ENCODE data around the gene KDM7A. TPM values are rescaled to one million over a fixed set of nuclear protein-coding genes. Genes with fewer than 3 reads are reported as not detected.

The KDM7A gene
- polyA plus RNA-seq, 1 donor from 2014 or later = 8.2 TPM

DNA sequence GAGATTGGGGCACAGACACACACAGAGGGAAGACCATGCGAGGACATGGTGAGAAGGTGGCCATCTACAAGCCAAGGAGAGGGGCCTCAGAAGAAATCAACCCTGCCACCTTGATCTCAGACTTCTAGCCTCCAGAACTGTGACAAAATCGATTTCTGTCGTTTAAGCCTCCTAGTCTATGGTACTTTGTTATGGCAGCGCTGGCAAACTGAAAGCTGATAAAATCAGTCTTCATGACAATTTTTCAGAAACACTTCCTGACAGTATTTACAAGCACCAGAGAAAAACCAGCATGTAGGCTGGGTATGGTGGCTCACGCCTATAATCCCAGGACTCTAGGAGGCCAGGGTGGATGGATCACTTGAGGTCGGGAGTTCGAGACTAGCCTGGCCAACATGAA is 118.3 kb downstream of the KDM7A start:
- H4K20me1 ChIP-seq (ENCODE audit: insufficient read depth) = no peaks in the 10 kb centered on the region
- no peak overlapping the region for H3K4me2 ChIP-seq (ENCODE audit: low read length)
- H3K79me2 ChIP-seq (replicated peaks; ENCODE audit: insufficient read depth, low read length) = no peaks in the 10 kb centered on the region
- H3K4me3 ChIP-seq (ENCODE audit: low read length) = no peak overlapping the region
- no peaks in the 10 kb centered on the region for H3K36me3 ChIP-seq (ENCODE audit: insufficient read depth, low read length)
- no peaks in the 10 kb centered on the region for H3K9me2 ChIP-seq (ENCODE audit: insufficient read depth, low read length)
- H3K27ac ChIP-seq (ENCODE audit: low read length) = no peak overlapping the region
- peaks cover 39% of the 10 kb centered on the region for H3K27me3 ChIP-seq (ENCODE audit: insufficient read depth, low read depth, low read length)
- H3K9ac ChIP-seq (ENCODE audit: low read length) = no peak overlapping the region
- H3K9me3 ChIP-seq (ENCODE audit: low read length) = peaks cover 4% of the 10 kb centered on the region
- no peak for TF ChIP-seq TAF1 (IDR thresholded peaks at IDR 0.05; ENCODE audit: low read depth)
- TF ChIP-seq, protein P1, sequence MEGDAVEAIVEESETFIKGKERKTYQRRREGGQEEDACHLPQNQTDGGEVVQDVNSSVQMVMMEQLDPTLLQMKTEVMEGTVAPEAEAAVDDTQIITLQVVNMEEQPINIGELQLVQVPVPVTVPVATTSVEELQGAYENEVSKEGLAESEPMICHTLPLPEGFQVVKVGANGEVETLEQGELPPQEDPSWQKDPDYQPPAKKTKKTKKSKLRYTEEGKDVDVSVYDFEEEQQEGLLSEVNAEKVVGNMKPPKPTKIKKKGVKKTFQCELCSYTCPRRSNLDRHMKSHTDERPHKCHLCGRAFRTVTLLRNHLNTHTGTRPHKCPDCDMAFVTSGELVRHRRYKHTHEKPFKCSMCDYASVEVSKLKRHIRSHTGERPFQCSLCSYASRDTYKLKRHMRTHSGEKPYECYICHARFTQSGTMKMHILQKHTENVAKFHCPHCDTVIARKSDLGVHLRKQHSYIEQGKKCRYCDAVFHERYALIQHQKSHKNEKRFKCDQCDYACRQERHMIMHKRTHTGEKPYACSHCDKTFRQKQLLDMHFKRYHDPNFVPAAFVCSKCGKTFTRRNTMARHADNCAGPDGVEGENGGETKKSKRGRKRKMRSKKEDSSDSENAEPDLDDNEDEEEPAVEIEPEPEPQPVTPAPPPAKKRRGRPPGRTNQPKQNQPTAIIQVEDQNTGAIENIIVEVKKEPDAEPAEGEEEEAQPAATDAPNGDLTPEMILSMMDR (IDR thresholded peaks at IDR 0.05; ENCODE audit: poor library complexity, severe bottlenecking) = no peak
- TF ChIP-seq MXI1 (conservative IDR thresholded peaks at IDR 0.05; ENCODE audit: poor library complexity, severe bottlenecking) = no peak
- TF ChIP-seq RAD21 (conservative IDR thresholded peaks at IDR 0.05) = no peak
- TF ChIP-seq, protein P2, sequence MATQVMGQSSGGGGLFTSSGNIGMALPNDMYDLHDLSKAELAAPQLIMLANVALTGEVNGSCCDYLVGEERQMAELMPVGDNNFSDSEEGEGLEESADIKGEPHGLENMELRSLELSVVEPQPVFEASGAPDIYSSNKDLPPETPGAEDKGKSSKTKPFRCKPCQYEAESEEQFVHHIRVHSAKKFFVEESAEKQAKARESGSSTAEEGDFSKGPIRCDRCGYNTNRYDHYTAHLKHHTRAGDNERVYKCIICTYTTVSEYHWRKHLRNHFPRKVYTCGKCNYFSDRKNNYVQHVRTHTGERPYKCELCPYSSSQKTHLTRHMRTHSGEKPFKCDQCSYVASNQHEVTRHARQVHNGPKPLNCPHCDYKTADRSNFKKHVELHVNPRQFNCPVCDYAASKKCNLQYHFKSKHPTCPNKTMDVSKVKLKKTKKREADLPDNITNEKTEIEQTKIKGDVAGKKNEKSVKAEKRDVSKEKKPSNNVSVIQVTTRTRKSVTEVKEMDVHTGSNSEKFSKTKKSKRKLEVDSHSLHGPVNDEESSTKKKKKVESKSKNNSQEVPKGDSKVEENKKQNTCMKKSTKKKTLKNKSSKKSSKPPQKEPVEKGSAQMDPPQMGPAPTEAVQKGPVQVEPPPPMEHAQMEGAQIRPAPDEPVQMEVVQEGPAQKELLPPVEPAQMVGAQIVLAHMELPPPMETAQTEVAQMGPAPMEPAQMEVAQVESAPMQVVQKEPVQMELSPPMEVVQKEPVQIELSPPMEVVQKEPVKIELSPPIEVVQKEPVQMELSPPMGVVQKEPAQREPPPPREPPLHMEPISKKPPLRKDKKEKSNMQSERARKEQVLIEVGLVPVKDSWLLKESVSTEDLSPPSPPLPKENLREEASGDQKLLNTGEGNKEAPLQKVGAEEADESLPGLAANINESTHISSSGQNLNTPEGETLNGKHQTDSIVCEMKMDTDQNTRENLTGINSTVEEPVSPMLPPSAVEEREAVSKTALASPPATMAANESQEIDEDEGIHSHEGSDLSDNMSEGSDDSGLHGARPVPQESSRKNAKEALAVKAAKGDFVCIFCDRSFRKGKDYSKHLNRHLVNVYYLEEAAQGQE (IDR thresholded peaks at IDR 0.05; ENCODE audit: borderline replicate concordance) = no peak
- no peak for TF ChIP-seq EZH2 (IDR thresholded peaks at IDR 0.05; ENCODE audit: borderline replicate concordance, insufficient read depth, low read length, poor library complexity, severe bottlenecking)
- no peak for TF ChIP-seq POLR2AphosphoS5 (IDR thresholded peaks at IDR 0.05)
- TF ChIP-seq EP300 (conservative IDR thresholded peaks at IDR 0.05; ENCODE audit: poor library complexity, severe bottlenecking) = no peak
- no peak for TF ChIP-seq SMC3 (conservative IDR thresholded peaks at IDR 0.05; ENCODE audit: poor library complexity)
- no peaks in the 10 kb centered on the region for H3F3A ChIP-seq (ENCODE audit: insufficient read depth, low read length, poor library complexity, severe bottlenecking)
- H2AFZ ChIP-seq (ENCODE audit: low read depth, low read length) = no peak overlapping the region

GRCh38 chr7:140057143-140057535 is 119.6 kb downstream of the KDM7A start:
- H3K4me2 ChIP-seq (ENCODE audit: low read length) = no peak overlapping the region

More at GRCh38 chr7:140057143-140057535, 119.6 kb downstream of the KDM7A start:
- Histone ChIP-seq H4K20me1 (ENCODE audit: insufficient read depth) (no peaks in the 10 kb centered on the region), H3K27me3 (ENCODE audit: insufficient read depth, low read depth, low read length) (peaks cover 27% of the 10 kb centered on the region), H3K79me2 (replicated peaks; ENCODE audit: insufficient read depth, low read length) (no peaks in the 10 kb centered on the region), H2AFZ (ENCODE audit: low read depth, low read length) (no peak overlapping the region), H3K36me3 (ENCODE audit: insufficient read depth, low read length) (no peaks in the 10 kb centered on the region), H3K9ac (ENCODE audit: low read length) (no peak overlapping the region), H3F3A (ENCODE audit: insufficient read depth, low read length, poor library complexity, severe bottlenecking) (no peaks in the 10 kb centered on the region), H3K4me3 (ENCODE audit: low read length) (no peak overlapping the region), H3K9me3 (ENCODE audit: low read length) (no peaks in the 10 kb centered on the region), H3K27ac (ENCODE audit: low read length) (no peak overlapping the region), H3K9me2 (ENCODE audit: insufficient read depth, low read length) (no peaks in the 10 kb centered on the region)
- TF ChIP-seq EP300 (conservative IDR thresholded peaks at IDR 0.05; ENCODE audit: poor library complexity, severe bottlenecking) = no peak
- no peak for TF ChIP-seq POLR2AphosphoS5 (IDR thresholded peaks at IDR 0.05)
- TF ChIP-seq, protein P2 (IDR thresholded peaks at IDR 0.05; ENCODE audit: borderline replicate concordance) = no peak
- TF ChIP-seq MXI1 (conservative IDR thresholded peaks at IDR 0.05; ENCODE audit: poor library complexity, severe bottlenecking) = no peak
- no peak for TF ChIP-seq EZH2 (IDR thresholded peaks at IDR 0.05; ENCODE audit: borderline replicate concordance, insufficient read depth, low read length, poor library complexity, severe bottlenecking)
- no peak for TF ChIP-seq RAD21 (conservative IDR thresholded peaks at IDR 0.05)
- TF ChIP-seq, protein P1 (IDR thresholded peaks at IDR 0.05; ENCODE audit: poor library complexity, severe bottlenecking) = no peak
- no peak for TF ChIP-seq SMC3 (conservative IDR thresholded peaks at IDR 0.05; ENCODE audit: poor library complexity)
- TF ChIP-seq TAF1 (IDR thresholded peaks at IDR 0.05; ENCODE audit: low read depth) = no peak

All from neural cell (in vitro differentiated cells).